ENCODE measurements around the gene ADCY4.
A peak's percentile ranks its signal among the peaks of the same experiment; 100 is the strongest.

ADCY4 gene

DNA sequence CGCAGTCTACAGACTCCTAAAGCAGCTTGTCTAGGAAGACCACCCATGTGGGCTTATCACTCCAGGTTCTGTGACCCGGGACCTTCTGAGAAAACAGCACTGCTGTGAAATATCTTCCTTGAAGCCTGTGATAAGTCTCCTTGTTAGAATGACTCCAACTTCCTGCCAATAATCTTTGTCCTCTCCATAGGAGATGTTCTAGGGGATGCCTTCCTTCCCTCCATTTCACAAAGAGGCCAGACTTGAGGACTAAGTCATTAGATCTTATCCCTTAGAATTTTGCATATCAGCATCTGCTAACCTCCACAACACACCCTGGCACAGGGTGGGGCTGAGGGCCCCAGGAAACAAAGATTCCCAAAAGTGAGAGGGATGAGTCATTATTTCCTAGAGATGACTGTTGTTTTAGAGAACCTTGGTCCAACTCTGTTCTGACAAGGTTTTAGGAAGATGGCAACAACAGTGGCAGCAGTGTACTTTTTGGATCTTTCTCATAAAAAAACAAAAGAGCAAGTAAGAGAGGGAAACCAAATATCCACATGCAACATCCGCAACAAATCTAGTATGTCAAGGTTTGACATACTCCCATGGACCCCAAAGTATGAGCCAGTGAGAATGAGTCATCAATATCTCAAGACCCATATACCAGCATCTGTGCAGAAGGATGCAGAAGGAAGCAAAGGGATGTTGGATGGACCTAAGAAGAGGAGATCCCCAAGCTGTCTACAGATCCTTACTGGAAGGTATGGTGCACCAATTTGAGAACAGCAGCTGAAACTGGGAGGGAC is 17.5 kb downstream of the ADCY4 start:
- DNase-seq = no peak

DNA sequence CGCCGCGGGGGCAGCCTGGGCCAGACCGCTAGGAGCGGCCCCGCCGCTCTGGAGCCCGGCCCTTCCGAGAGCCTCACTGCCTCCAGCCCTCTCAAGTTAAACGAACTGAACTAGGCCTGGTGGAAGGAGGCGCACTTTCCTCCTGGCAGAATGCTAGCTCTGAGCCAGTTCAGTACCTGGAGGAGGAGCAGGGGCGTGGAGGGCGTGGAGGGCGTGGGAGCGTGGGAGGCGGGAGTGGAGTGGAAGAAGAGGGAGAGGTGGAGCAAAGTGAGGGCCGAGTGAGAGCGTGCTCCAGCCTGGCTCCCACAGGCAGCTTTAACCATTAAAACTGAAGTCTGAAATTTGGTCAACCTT is 18.3 kb downstream of the ADCY4 start:
- no peak for DNase-seq

DNA sequence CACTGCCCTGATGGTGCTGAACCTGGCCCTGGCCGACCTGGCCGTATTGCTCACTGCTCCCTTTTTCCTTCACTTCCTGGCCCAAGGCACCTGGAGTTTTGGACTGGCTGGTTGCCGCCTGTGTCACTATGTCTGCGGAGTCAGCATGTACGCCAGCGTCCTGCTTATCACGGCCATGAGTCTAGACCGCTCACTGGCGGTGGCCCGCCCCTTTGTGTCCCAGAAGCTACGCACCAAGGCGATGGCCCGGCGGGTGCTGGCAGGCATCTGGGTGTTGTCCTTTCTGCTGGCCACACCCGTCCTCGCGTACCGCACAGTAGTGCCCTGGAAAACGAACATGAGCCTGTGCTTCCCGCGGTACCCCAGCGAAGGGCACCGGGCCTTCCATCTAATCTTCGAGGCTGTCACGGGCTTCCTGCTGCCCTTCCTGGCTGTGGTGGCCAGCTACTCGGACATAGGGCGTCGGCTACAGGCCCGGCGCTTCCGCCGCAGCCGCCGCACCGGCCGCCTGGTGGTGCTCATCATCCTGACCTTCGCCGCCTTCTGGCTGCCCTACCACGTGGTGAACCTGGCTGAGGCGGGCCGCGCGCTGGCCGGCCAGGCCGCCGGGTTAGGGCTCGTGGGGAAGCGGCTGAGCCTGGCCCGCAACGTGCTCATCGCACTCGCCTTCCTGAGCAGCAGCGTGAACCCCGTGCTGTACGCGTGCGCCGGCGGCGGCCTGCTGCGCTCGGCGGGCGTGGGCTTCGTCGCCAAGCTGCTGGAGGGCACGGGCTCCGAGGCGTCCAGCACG is 18.9 kb downstream of the ADCY4 start:
- peak in 1 of 56 donors; percentile 14 for DNase-seq

DNA sequence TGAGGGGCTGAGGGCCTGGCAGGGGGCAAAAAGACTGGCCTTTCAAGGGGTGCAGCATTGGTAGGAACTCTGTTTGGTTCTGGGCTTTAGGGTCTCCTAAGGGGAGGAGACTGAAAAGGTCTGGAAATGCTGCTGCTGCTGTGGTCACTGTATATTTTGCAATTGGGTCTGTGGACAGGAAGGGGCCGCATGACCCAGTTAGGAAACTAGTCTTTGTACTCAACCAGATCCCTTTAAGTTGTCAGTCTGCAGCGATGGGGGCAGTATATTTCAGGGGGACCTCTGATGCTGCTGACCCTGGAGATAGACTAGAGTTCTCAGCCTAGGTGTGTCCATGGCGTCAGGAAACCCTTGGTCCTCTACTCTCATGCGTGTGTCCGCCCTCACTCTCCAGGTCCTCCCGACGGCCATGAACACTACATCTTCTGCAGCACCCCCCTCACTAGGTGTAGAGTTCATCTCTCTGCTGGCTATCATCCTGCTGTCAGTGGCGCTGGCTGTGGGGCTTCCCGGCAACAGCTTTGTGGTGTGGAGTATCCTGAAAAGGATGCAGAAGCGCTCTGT is 19.5 kb downstream of the ADCY4 start:
- no peak for DNase-seq

DNA sequence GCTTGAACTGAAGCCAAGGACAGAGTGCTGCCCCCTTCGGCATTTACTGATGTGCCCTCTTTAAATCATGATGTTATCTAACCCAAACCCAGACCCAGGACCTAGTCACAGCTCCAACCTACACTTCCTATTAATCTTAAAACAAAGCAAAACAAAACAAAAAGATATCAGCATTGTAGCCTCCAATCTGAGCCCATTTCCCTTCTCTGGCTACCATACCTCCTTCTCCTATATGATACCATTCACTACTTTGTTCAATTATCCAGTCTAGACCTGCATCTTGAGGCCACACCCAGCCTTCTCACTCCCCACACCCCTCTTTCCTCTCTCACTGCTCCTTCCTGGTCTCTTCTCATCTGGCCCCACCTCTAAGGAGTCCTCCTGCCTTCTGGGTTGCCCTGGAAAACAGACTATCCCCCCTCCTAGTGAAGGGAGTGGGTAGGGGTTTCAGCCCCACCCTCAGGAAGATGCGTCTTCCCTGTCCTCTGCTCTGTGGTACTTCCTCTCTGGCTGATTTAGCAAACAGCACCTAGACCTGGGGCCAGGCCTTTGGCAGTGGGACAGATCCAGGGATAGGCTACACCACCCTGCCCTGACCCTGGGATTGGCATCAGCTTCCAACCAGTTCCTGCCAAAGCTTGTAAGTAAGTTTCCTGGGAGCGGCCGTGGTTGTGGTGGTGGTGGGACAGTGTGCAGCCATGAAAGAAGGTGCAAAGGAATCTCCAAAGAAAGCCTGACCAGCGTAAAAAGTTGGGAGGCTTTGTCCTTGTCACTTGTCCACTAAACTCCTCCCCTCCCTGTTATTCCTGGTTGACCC is 20.3 kb downstream of the ADCY4 start:
- no peak for DNase-seq

DNA sequence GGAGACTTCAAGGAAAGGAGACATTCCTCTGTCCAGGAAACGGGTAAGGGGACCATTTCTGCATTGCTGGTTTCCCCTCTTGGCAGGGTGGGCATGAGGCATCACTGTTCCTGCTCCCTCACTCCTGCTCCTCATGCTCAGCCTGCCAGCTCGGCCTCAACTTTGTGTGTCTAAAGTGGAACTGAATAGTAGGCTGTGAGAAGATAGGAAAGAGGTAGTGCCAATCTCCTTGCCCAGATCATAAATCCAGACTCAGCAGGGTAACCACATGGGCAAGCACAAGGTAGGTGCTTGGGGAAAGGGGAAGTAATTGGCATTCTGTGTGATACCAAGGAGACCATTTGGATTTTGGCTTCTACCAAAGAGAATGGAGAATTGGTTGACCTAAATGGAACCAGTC is 21.0 kb downstream of the ADCY4 start:
- DNase-seq = no peak

DNA sequence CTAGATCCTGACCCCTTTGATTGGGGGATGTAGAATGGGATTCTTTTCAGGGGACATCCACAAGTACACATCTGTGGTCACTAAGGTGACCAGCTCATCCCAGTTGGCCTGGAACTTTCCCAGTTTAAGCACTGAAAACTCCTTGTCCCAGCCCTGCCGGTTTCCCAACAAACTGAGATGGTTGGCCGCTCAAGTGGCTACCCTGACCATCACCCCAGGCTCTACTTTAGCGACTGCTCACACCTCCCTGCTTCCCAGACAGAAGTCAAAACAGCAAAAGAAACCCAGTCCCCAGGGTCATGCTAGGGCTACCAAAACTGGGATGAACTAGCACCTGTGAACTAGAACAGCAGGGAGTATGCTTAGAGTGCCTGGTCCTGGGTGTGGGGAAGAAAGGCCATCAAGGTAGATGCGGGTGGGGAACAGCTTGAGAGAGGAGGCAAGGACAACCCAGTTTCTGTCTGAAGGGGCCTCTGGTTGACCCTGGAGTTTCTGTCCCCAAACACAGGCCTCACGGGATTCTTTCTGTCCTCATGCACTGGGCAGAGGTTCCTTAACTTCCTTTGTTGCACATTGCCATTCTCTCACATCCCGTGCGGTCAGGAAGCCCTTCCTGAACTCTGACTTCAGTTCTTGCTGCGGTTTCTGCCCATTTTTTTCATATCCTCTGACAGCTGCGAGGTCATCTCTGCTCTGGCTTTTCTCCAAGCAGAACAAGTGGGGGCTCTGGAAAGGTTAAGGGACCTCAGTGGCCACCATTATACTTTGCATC is 21.9 kb downstream of the ADCY4 start:
- DNase-seq = no peak

DNA sequence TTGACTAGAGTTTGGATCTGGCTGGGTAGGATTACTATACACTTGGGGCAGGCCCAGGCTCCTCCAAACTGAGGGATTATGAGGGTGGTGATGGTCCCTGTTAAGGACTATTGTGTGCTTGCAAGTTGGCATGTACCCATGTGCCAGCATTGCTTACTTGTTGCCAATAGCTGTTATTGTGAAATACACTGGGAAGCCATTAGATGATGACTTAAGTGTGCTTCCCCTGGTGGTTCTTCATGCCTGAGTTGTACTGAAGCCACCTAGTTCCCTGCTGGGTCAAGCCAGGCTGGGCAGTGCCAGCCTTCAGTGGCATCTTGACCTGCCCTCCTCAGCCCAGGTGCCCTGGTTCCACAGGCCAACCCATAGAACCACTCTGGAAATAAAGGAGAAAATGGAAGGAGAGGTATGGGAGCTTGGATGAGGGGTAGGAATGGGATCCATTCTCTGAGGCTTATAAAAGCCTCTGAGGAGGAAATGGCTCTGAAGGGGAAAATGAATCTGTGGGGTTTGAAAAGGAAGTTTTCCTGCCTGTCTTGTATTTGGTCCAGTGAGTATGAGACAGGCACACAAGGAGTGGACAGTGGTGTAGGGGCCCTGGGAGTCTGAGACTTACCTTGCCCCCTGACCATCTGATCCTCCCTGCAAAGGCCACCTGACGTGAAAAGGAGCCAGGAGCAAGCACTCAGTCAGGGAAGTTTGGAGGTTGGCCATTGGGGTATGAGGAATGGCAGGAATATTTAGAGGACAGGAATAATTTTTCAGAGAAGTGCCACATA is 22.8 kb downstream of the ADCY4 start:
- DNase-seq = no peak

DNA sequence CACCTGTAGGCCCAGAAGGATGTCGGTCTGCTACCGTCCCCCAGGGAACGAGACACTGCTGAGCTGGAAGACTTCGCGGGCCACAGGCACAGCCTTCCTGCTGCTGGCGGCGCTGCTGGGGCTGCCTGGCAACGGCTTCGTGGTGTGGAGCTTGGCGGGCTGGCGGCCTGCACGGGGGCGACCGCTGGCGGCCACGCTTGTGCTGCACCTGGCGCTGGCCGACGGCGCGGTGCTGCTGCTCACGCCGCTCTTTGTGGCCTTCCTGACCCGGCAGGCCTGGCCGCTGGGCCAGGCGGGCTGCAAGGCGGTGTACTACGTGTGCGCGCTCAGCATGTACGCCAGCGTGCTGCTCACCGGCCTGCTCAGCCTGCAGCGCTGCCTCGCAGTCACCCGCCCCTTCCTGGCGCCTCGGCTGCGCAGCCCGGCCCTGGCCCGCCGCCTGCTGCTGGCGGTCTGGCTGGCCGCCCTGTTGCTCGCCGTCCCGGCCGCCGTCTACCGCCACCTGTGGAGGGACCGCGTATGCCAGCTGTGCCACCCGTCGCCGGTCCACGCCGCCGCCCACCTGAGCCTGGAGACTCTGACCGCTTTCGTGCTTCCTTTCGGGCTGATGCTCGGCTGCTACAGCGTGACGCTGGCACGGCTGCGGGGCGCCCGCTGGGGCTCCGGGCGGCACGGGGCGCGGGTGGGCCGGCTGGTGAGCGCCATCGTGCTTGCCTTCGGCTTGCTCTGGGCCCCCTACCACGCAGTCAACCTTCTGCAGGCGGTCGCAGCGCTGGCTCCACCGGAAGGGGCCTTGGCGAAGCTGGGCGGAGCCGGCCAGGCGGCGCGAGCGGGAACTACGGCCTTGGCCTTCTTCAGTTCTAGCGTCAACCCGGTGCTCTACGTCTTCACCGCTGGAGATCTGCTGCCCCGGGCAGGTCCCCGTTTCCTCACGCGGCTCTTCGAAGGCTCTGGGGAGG is 23.9 kb downstream of the ADCY4 start, which contains the start of gene LTB4R:
Gene LTB4R, plus strand, starts transcription at position 857 of the 959 bp plus-strand sequence. CDS start 4,150 bp downstream, outside the sequence.
- DNase-seq = peak in 43 of 56 donors; percentile 9 to 85 (median 63)

DNA sequence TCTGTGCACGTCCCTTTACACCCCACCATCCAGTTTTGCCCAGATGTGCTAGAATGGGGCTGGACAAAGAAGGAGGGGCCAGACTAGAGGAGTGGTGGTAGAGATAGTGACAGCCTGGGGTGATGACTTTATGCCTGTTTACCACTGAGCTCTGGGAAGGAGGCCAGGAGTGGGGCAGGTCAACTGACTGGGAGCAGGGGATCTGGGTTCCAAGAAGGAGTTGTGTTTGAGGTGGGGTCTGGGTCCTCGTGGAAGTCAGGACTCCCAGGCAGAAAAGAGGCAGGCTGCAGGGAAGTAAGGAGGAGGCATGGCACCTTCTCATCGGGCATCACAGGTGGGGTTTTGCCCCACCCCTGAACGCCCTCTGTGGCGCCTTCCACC is 24.6 kb downstream of the ADCY4 start:
- no peak for DNase-seq

DNA sequence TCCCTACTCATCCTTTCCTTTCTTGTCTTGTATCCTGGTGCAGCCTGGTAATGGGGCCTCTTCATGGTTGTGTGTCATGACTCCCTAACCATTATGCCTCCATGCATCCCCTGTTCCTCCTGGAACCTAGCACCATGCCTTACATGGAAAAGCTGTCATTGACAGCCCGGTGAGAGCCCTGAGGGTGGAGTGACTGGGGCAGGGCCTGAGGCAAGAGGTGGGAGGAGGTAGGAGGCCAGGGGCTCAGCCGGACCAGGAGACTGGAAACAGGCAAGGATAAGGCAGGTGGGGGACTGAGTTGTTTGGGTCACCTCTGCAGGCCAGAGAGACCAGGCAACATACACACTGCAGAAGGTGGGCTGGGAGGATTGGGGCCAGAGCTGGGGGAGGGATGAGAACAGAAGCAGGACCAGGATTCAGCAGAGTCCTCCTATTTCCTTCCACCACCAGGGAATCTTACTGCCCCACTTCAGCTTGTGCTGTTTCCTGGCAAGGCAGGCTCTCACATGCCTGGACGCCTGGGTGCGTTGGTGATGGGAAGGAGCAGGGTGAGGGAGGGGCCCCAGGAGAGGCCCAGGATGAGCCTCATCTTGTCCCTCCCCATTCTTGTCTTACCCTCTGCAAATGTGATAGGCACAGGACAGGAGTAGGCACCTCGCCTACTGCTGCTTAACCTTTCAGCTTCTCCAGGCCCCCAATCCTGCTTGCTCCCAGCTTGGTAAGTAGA is 25.2 kb downstream of the ADCY4 start, which contains the start of gene LTB4R2:
Gene LTB4R2, plus strand, starts transcription at position 603 of the 727 bp plus-strand sequence. CDS start 525 bp downstream, outside the sequence.
- no peak for DNase-seq

DNA sequence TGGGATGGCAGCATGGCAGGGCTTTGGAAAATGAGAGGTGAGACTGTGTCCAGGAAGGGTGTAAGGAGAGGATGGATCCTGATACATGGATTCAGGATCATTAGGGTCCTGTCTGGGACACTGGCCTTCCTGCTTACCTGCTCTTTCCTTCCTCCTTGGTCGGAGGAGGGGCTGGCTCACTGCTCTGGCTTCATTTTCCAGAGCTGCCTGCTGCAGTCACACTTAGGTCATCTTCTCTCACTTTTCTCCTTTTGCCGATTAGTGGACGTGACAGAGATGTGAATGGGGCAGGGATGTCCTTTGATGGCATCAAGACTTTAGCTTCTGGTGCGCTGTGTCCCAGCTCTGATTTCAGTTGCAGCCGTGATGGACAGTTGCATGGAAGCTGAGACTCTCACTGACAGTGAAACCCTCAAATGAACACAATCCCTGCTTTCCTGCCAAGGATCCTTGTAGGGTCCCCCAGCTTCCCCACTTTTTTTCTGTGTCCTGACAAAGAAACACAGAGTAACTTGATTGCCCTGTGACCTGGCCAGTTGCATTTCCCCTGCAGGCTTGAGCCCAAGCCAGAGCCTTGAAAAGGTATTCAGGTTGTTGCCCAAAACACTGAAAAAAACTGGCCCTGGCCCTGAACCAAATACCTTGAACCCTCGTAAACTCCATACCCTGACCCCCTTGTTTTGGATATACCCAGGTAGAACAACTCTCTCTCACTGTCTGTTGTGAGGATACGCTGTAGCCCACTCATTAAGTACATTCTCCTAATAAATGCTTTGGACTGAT is 26.3 kb downstream of the ADCY4 start:
- DNase-seq = peak in 1 of 56 donors; percentile 23

DNA sequence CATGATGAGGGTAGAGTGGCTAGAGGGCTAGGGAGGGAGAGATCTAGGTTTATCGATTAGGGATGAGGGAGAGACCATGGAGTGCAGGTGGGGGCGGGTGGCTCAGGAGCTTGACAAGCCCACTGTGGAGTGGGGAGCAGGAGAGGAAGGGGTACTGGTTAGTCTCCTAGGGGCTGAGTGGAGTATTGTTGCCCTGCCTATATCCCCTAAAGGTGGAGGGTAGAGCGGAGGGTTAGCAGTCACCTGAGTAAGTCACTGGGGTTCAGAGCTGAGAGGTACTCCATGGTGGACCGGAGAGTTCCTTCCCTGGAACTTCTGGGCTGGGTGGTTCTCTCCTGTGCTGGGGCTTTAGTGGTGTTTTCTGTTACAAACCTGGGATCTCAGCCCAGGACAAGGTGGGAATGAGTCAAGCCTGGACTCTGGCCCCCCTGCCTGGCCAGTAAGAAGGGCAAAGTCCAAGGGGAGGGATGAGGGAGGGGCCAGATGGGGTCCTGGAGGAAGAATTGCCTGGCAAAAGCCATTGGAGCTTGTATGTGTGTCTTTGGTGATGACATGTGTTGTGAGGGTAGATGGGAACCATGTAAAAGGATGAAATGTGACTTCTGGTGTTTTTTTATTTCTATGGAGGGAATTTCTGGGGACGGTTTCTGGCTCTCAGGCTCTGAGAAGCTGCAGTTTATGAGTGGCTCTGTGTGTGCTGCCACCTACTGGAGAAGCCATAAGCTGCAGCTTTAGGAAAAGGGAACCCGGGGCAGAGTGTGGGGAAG is 27.1 kb downstream of the ADCY4 start, which contains the start of gene CIDEB:
Gene CIDEB, minus strand, starts transcription at position 403 of the 767 bp plus-strand sequence. Its CDS starts 119 bp downstream, at position 284.
- peak in 28 of 56 donors; percentile 6 to 75 (median 25) for DNase-seq

DNA sequence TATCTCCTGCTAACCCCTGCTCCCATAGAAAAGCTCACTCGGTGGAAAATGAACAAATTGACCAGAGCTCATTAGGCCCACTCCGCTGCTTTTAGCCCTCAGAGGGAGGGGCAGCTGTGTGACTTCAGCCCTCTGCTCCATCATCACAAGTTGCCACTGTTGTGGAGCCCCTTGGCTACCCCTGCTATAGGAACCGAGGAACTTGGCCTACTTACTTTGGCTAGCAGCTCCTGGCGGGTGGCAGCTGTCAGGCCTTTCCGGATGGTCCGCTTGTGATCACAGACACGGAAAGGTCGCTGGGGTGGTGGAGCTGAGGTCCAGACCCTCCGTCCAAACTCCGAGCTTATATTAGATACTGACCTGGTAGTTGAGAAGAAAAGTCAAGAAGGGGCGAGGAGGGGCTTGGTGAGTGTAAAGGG is 27.7 kb downstream of the ADCY4 start:
- no peak for DNase-seq

DNA sequence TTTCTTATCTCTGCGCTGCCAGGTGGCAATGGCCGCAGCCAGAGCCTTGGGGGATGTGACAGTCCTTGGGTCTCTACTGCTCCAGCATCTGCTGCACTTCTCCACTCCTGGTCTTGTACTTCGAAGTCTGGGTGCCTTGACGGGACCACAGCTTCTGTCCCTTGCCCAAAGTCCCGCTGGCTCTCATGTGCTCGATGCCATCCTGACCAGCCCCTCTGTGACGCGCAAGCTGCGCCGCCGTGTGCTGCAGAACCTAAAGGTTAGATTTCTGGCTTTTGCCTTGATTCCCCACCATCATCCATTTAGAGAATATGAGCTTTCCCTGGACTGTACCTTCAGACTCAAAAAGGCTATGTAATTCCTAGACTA is 30.9 kb downstream of the ADCY4 start:
- DNase-seq = no peak

Measured in amygdala (tissue), 56 donors.